HCT116 (cell line): ENCODE measurements around the gene RCSD1.

Experiments used
- CBX3 ChIP-seq: IDR thresholded peaks from 2 replicates; pipeline ENCODE4 v1.6.1; 2012; ENCODE audit warnings: low read depth
- CEBPB ChIP-seq: IDR thresholded peaks from 2 replicates; pipeline ENCODE4 v1.6.1; 2012; ENCODE audit warnings: low read depth
- EGR1 ChIP-seq: IDR thresholded peaks from 2 replicates; pipeline ENCODE4 v1.6.1; 2012; ENCODE audit warnings: low read depth
- EZH2 ChIP-seq: fragments of 200-600 bp; sonication (generic); IDR thresholded peaks from 2 replicates; pipeline ENCODE4 v1.6.1; 2017; ENCODE audit warnings: antibody characterized with exemption, mixed run types
- POLR2A ChIP-seq: IDR thresholded peaks from 2 replicates; pipeline ENCODE4 v1.7.0; 2011; ENCODE audit warnings: borderline replicate concordance; ENCODE audit not compliant: insufficient read depth, insufficient read length; ENCODE audit errors: extremely low read depth
- POLR2AphosphoS5 ChIP-seq: IDR thresholded peaks from 2 replicates; pipeline ENCODE4 v1.6.1; 2011; ENCODE audit warnings: mild to moderate bottlenecking, low read depth, low read length, moderate library complexity
- SIN3A ChIP-seq: IDR thresholded peaks from 2 replicates; pipeline ENCODE4 v1.6.1; 2012; ENCODE audit warnings: low read depth
- SP1 ChIP-seq: IDR thresholded peaks from 2 replicates; pipeline ENCODE4 v1.6.1; 2012; ENCODE audit warnings: low read depth
- TCF7L2 ChIP-seq: IDR thresholded peaks from 2 replicates; pipeline ENCODE4 v1.7.0; 2011; ENCODE audit warnings: borderline replicate concordance, inconsistent platforms; ENCODE audit not compliant: insufficient read depth, insufficient read length; ENCODE audit errors: extremely low read depth
- TF ChIP-seq, protein P1 (sequence below): IDR thresholded peaks from 2 replicates; pipeline ENCODE4 v1.6.1; 2012; ENCODE audit warnings: low read depth
- TF ChIP-seq, protein P2 (sequence below), 3 experiments: fragments of 200-600 bp in 1 of 3; sonication (generic) in 1 of 3; IDR thresholded peaks in 2 of 3; conservative IDR thresholded peaks in 1 of 3; 2 replicates each; pipeline ENCODE4 v1.5.1; 2012 to 2017; ENCODE audit warnings: low read depth in 2 of 3, low read length in 2 of 3, antibody characterized with exemption in 1 of 3, borderline replicate concordance in 1 of 3, control low read depth in 1 of 3, mild to moderate bottlenecking in 1 of 3, mixed read lengths in 1 of 3, mixed run types in 1 of 3, moderate library complexity in 1 of 3; ENCODE audit not compliant: insufficient read depth in 1 of 3
- TF ChIP-seq, protein P3 (sequence below): IDR thresholded peaks from 2 replicates; pipeline ENCODE4 v1.6.1; 2011; ENCODE audit warnings: mild to moderate bottlenecking, low read length, moderate library complexity; ENCODE audit not compliant: insufficient replicate concordance; ENCODE audit errors: extremely low read depth

DNA sequence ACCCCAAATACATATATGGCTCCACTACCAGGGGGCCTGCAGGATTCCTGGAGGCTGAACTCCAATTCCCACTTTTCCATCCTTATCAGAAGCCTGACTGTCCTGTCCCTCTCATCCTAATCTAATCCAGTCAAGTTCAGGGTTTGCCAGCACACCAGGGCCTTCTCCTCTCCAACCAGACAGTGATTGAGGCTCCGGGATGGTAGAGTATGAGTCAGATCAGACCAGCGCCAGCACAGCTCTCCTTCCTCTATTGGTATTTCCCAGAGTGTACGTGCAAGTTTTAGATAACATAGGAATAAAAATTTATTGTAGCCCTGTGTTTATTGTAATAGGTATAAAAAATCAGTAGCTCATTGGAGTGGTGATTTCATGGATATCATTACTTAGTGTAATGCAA lies 24.5 kb upstream of the RCSD1 start:
- TF ChIP-seq SP1 (no peak), SIN3A (no peak), POLR2AphosphoS5 (no peak), CEBPB (no peak), POLR2A (no peak), EGR1 (no peak), CBX3 (no peak), TCF7L2 (no peak), EZH2 (no peak)
- TF ChIP-seq, protein P1, sequence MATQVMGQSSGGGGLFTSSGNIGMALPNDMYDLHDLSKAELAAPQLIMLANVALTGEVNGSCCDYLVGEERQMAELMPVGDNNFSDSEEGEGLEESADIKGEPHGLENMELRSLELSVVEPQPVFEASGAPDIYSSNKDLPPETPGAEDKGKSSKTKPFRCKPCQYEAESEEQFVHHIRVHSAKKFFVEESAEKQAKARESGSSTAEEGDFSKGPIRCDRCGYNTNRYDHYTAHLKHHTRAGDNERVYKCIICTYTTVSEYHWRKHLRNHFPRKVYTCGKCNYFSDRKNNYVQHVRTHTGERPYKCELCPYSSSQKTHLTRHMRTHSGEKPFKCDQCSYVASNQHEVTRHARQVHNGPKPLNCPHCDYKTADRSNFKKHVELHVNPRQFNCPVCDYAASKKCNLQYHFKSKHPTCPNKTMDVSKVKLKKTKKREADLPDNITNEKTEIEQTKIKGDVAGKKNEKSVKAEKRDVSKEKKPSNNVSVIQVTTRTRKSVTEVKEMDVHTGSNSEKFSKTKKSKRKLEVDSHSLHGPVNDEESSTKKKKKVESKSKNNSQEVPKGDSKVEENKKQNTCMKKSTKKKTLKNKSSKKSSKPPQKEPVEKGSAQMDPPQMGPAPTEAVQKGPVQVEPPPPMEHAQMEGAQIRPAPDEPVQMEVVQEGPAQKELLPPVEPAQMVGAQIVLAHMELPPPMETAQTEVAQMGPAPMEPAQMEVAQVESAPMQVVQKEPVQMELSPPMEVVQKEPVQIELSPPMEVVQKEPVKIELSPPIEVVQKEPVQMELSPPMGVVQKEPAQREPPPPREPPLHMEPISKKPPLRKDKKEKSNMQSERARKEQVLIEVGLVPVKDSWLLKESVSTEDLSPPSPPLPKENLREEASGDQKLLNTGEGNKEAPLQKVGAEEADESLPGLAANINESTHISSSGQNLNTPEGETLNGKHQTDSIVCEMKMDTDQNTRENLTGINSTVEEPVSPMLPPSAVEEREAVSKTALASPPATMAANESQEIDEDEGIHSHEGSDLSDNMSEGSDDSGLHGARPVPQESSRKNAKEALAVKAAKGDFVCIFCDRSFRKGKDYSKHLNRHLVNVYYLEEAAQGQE: no peak
- TF ChIP-seq, protein P2, sequence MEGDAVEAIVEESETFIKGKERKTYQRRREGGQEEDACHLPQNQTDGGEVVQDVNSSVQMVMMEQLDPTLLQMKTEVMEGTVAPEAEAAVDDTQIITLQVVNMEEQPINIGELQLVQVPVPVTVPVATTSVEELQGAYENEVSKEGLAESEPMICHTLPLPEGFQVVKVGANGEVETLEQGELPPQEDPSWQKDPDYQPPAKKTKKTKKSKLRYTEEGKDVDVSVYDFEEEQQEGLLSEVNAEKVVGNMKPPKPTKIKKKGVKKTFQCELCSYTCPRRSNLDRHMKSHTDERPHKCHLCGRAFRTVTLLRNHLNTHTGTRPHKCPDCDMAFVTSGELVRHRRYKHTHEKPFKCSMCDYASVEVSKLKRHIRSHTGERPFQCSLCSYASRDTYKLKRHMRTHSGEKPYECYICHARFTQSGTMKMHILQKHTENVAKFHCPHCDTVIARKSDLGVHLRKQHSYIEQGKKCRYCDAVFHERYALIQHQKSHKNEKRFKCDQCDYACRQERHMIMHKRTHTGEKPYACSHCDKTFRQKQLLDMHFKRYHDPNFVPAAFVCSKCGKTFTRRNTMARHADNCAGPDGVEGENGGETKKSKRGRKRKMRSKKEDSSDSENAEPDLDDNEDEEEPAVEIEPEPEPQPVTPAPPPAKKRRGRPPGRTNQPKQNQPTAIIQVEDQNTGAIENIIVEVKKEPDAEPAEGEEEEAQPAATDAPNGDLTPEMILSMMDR (IDR thresholded peaks at IDR 0.05 in 2 of 3, conservative IDR thresholded peaks at IDR 0.05 in 1 of 3; ENCODE audit: borderline replicate concordance in 1 of 3, insufficient read depth in 1 of 3, low read depth in 2 of 3, low read length in 2 of 3): no peak
- TF ChIP-seq, protein P3, sequence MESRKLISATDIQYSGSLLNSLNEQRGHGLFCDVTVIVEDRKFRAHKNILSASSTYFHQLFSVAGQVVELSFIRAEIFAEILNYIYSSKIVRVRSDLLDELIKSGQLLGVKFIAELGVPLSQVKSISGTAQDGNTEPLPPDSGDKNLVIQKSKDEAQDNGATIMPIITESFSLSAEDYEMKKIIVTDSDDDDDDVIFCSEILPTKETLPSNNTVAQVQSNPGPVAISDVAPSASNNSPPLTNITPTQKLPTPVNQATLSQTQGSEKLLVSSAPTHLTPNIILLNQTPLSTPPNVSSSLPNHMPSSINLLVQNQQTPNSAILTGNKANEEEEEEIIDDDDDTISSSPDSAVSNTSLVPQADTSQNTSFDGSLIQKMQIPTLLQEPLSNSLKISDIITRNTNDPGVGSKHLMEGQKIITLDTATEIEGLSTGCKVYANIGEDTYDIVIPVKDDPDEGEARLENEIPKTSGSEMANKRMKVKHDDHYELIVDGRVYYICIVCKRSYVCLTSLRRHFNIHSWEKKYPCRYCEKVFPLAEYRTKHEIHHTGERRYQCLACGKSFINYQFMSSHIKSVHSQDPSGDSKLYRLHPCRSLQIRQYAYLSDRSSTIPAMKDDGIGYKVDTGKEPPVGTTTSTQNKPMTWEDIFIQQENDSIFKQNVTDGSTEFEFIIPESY: no peak
